Measurements from ENCODE around the gene SLC5A6.

DNA sequence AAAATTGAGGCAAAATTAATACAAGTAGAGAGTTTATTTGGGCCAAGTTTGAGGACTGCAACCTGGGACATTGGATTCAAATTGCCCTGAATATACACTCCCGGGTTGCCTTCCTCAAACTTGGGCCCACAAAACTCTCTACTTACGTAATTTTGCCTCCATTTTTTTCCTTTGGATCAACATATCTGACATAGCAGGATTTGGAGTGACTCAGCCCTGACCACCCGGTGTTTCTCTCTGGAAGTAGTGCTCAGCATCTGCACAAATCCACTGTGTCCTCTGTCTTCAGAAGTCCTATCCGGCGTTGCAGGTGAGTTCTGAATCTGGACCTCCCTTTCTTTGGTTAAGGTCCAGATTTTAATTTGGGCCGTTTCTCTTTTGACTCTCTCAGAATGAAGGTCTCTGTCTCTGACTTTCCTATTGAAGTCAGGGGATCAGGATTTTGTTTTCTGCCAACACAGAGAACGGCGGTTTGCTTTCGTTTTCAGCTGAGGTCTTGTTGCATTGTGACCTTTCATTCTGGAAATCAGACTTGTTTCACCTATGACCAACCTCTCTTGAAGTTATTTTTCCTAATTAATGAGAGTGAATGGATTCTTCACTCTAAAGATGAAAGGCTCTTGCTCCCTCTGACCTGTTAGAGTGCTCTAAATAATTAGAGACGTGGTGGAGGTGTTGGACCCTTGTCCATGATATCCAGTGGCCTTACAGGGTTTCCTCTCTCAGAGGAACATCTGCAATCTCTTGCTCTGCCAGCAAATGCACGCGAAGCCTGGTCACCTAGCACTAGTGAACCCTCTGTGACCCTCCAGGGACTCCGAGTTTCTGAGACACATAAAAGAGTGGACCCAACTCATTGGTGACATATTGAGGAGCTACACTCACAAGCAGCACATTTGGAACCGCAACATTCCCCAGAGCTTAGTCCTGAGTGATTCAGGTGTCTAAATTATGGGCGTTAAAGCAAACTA, 49.6 kb downstream of the SLC5A6 start:
- TF ChIP-seq, protein P1, sequence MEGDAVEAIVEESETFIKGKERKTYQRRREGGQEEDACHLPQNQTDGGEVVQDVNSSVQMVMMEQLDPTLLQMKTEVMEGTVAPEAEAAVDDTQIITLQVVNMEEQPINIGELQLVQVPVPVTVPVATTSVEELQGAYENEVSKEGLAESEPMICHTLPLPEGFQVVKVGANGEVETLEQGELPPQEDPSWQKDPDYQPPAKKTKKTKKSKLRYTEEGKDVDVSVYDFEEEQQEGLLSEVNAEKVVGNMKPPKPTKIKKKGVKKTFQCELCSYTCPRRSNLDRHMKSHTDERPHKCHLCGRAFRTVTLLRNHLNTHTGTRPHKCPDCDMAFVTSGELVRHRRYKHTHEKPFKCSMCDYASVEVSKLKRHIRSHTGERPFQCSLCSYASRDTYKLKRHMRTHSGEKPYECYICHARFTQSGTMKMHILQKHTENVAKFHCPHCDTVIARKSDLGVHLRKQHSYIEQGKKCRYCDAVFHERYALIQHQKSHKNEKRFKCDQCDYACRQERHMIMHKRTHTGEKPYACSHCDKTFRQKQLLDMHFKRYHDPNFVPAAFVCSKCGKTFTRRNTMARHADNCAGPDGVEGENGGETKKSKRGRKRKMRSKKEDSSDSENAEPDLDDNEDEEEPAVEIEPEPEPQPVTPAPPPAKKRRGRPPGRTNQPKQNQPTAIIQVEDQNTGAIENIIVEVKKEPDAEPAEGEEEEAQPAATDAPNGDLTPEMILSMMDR (IDR thresholded peaks at IDR 0.05), result no peak
- no peak for TF ChIP-seq POLR2AphosphoS5 (IDR thresholded peaks at IDR 0.05)

All from transverse colon (tissue), 4 donors.